Endodermal cell (in vitro differentiated cells): ENCODE measurements around the gene KCNAB2. TPM values are rescaled to one million over a fixed set of nuclear protein-coding genes. Genes with fewer than 3 reads are reported as not detected.
"Not testable (repeated sequence)": the region's sequence is repeated elsewhere in the genome, so short reads cannot be mapped to it uniquely, and the experiment has no call there.

Experiments
- DNase-seq: peaks from one replicate; pipeline ENCODE4 v3.0.0-alpha.2; 2017
- H3K27ac ChIP-seq: 2 replicates; pipeline ENCODE4 v1.5.1; 2013; ENCODE audit warnings: mild to moderate bottlenecking, low read depth, low read length, moderate library complexity
- H3K27me3 ChIP-seq: 2 replicates; pipeline ENCODE4 v1.6.1; 2013; ENCODE audit warnings: mild to moderate bottlenecking, low read length, moderate library complexity; ENCODE audit not compliant: insufficient read depth, control insufficient read depth, poor library complexity, severe bottlenecking
- H3K36me3 ChIP-seq: 2 replicates; pipeline ENCODE4 v1.7.0; 2013; ENCODE audit warnings: mild to moderate bottlenecking, low read length, moderate library complexity; ENCODE audit not compliant: control insufficient read depth, insufficient read depth
- H3K4me1 ChIP-seq: one replicate; pipeline ENCODE4 v1.7.0; 2013; ENCODE audit warnings: low read length; ENCODE audit not compliant: control insufficient read depth, insufficient read depth
- H3K4me3 ChIP-seq: 2 replicates; pipeline ENCODE4 v1.5.1; 2013; ENCODE audit warnings: mild to moderate bottlenecking, low read length, moderate library complexity
- H3K9ac ChIP-seq: 2 replicates; pipeline ENCODE4 v1.6.1; 2013; ENCODE audit warnings: mild to moderate bottlenecking, low read length, moderate library complexity; ENCODE audit not compliant: poor library complexity, severe bottlenecking; ENCODE audit errors: extremely low read depth
- H3K9me3 ChIP-seq: 2 replicates; pipeline ENCODE4 v1.6.1; 2013; ENCODE audit warnings: mild to moderate bottlenecking, low read length, moderate library complexity; ENCODE audit not compliant: control insufficient read depth
- H3K27ac Mint-ChIP-seq: 2 replicates; pipeline ENCODE4 v1.8.0; 2020; ENCODE audit warnings: mixed read lengths
- H3K27me3 Mint-ChIP-seq: 2 replicates; pipeline ENCODE4 v1.8.0; 2021; ENCODE audit warnings: mild to moderate bottlenecking, mixed read lengths; ENCODE audit not compliant: insufficient read depth
- H3K36me3 Mint-ChIP-seq: 2 replicates; pipeline ENCODE4 v1.8.0; 2020; ENCODE audit warnings: low read depth, mixed read lengths
- H3K4me1 Mint-ChIP-seq: 2 replicates; pipeline ENCODE4 v1.8.0; 2020; ENCODE audit warnings: mixed read lengths
- H3K4me3 Mint-ChIP-seq: 2 replicates; pipeline ENCODE4 v1.8.0; 2020; ENCODE audit warnings: mild to moderate bottlenecking, moderate library complexity, mixed read lengths
- H3K9me3 Mint-ChIP-seq: 2 replicates; pipeline ENCODE4 v1.8.0; 2020; ENCODE audit warnings: mild to moderate bottlenecking, mixed read lengths
- CTCF ChIP-seq: fragments of 200-600 bp; sonication (generic); conservative IDR thresholded peaks from 2 replicates; pipeline ENCODE4 v1.5.0; 2021; ENCODE audit warnings: antibody characterized with exemption, mild to moderate bottlenecking
- WGBS, 2 experiments: methylation state at CpG; one replicate each; pipeline versions ENCODE4 v1.1.5 to v1.1.7; 2013; ENCODE audit warnings: missing lambda C conversion rate in 2 of 2, mixed read lengths in 1 of 2; ENCODE audit not compliant: insufficient coverage in 1 of 2, insufficient read length in 1 of 2; 5-methylcytosine and 5-hydroxymethylcytosine counted together
- total RNA-seq, 2 donors: library from RNA; stranded (reverse); fragmentation: NEBNext Ultra II Directional in 1 of 2; extraction: Animal tissue kit (Norgen Biotek cat#: 25700) in 1 of 2; gene quantifications; 2 replicates in 1 of 2; 3 replicates in 1 of 2; pipeline ENCODE4 v1.2.1, GENCODE V29; 2021

KCNAB2 gene
- total RNA-seq, 2 donors from 2014 or later = 14.9 to 22.9 TPM

- Mint-ChIP-seq H3K27me3 (no peaks in the 10 kb centered on the region), H3K4me3 (no peak overlapping the region), H3K27ac (no peak overlapping the region), H3K9me3 (no peaks in the 10 kb centered on the region), H3K4me1 (no peaks in the 10 kb centered on the region), H3K36me3 (no peaks in the 10 kb centered on the region)
- Histone ChIP-seq H3K4me1 (no peaks in the 10 kb centered on the region), H3K36me3 (no peaks in the 10 kb centered on the region), H3K9ac (no peak overlapping the region), H3K27ac (no peak overlapping the region), H3K4me3 (no peak overlapping the region), H3K9me3 (no peaks in the 10 kb centered on the region), H3K27me3 (no peaks in the 10 kb centered on the region)
- DNase-seq = no peak
- 85 to 87% methylated on average over 3 to 12 of the region's 12 CpGs for WGBS, 2 experiments
- no peak for TF ChIP-seq CTCF
Measured at GRCh38 chr1:6013491-6013890, 32.2 kb upstream of the KCNAB2 start.

- Histone ChIP-seq H3K4me1 (no peaks in the 10 kb centered on the region), H3K4me3 (no peak overlapping the region), H3K36me3 (no peaks in the 10 kb centered on the region), H3K27ac (no peak overlapping the region), H3K9ac (no peak overlapping the region), H3K27me3 (no peaks in the 10 kb centered on the region), H3K9me3 (no peaks in the 10 kb centered on the region)
- WGBS, 2 experiments = 93% methylated on average over 18 to 19 of the region's 19 CpGs
- Mint-ChIP-seq H3K36me3 (no peaks in the 10 kb centered on the region), H3K4me1 (no peaks in the 10 kb centered on the region), H3K9me3 (no peaks in the 10 kb centered on the region), H3K27ac (no peak overlapping the region), H3K4me3 (no peak overlapping the region), H3K27me3 (no peaks in the 10 kb centered on the region)
- no peak for DNase-seq
- no peak for TF ChIP-seq CTCF
Measured at GRCh38 chr1:6014130-6014999, 31.3 kb upstream of the KCNAB2 start.

GRCh38 chr1:6016191-6016865 is 29.4 kb upstream of the KCNAB2 start:
- DNase-seq = no peak
- H3K4me1 Mint-ChIP-seq = no peaks in the 10 kb centered on the region
- H3K27me3 Mint-ChIP-seq = no peaks in the 10 kb centered on the region
- 91 to 94% methylated on average over 19 to 21 of the region's 21 CpGs for WGBS, 2 experiments
- no peaks in the 10 kb centered on the region for H3K36me3 Mint-ChIP-seq
- no peak overlapping the region for H3K27ac Mint-ChIP-seq
- H3K9me3 Mint-ChIP-seq = no peaks in the 10 kb centered on the region
- Histone ChIP-seq H3K4me1 (no peaks in the 10 kb centered on the region), H3K27me3 (no peaks in the 10 kb centered on the region), H3K27ac (no peak overlapping the region), H3K36me3 (no peaks in the 10 kb centered on the region), H3K4me3 (no peak overlapping the region), H3K9me3 (no peaks in the 10 kb centered on the region), H3K9ac (no peak overlapping the region)
- no peak overlapping the region for H3K4me3 Mint-ChIP-seq
- TF ChIP-seq CTCF = no peak

- DNase-seq, H3K36me3 ChIP-seq, H3K27ac ChIP-seq, H3K4me3 Mint-ChIP-seq, H3K27ac Mint-ChIP-seq, H3K4me3 ChIP-seq, H3K9me3 ChIP-seq, H3K4me1 Mint-ChIP-seq, H3K36me3 Mint-ChIP-seq, H3K9ac ChIP-seq, H3K9me3 Mint-ChIP-seq, H3K27me3 ChIP-seq, H3K27me3 Mint-ChIP-seq, H3K4me1 ChIP-seq: not testable (repeated sequence)
- WGBS, 2 experiments = 89 to 94% methylated on average over 5 to 7 of the region's 7 CpGs
Measured at GRCh38 chr1:6017654-6018053, 28.0 kb upstream of the KCNAB2 start.
